Panc1 (cell line): ENCODE data around the gene GRIA4.

Experiments
- POLR2AphosphoS5 ChIP-seq: IDR thresholded peaks from 2 replicates; pipeline ENCODE4 v1.6.1; 2012; ENCODE audit warnings: mild to moderate bottlenecking, low read depth, low read length, moderate library complexity
- SIN3A ChIP-seq: IDR thresholded peaks from 2 replicates; pipeline ENCODE4 v1.6.1; 2012; ENCODE audit warnings: low read depth, mild to moderate bottlenecking, low read length, moderate library complexity, borderline replicate concordance; ENCODE audit not compliant: insufficient read depth
- TF ChIP-seq, protein P1 (sequence below): fragments of 450-650 bp; IDR thresholded peaks from 2 replicates; pipeline ENCODE4 v1.5.1; 2017; ENCODE audit warnings: mild to moderate bottlenecking

DNA sequence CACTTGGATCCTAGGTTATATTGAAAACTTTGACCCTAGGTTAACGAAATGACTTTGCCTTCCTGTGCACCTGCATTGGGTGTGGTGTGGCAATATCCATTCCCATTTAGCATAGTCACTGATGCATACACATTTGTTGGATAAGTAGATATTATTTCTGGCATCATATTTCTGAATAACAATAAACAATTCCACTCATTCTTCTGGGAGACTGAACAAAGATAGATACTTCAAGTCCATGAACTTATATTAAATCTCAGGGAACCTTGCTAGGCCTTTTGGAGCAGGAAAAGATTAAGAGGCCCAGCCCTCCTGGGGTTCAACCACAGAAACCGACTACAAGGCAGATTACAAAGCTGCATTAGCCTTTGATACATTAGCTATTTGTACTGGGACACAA, 293.2 kb downstream of the GRIA4 start:
- TF ChIP-seq, protein P1, sequence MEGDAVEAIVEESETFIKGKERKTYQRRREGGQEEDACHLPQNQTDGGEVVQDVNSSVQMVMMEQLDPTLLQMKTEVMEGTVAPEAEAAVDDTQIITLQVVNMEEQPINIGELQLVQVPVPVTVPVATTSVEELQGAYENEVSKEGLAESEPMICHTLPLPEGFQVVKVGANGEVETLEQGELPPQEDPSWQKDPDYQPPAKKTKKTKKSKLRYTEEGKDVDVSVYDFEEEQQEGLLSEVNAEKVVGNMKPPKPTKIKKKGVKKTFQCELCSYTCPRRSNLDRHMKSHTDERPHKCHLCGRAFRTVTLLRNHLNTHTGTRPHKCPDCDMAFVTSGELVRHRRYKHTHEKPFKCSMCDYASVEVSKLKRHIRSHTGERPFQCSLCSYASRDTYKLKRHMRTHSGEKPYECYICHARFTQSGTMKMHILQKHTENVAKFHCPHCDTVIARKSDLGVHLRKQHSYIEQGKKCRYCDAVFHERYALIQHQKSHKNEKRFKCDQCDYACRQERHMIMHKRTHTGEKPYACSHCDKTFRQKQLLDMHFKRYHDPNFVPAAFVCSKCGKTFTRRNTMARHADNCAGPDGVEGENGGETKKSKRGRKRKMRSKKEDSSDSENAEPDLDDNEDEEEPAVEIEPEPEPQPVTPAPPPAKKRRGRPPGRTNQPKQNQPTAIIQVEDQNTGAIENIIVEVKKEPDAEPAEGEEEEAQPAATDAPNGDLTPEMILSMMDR: no peak
- no peak for TF ChIP-seq POLR2AphosphoS5
- TF ChIP-seq SIN3A: no peak
